ENCODE data around the gene PDE4D.

PDE4D gene

GRCh38 chr5:59863777-59864176 is 29.7 kb downstream of the PDE4D start:
- ChIA-PET POLR2A (no interaction called here), CTCF (no interaction called here)
- TF ChIP-seq NFRKB (IDR thresholded peaks at IDR 0.05) = no peak
- TF ChIP-seq SUZ12 (IDR thresholded peaks at IDR 0.05) = no peak
- TF ChIP-seq L3MBTL2 (conservative IDR thresholded peaks at IDR 0.05) = no peak
- TF ChIP-seq SP1 (IDR thresholded peaks at IDR 0.05) = no peak
- no peak for TF ChIP-seq ARNT (IDR thresholded peaks at IDR 0.05)
- TF ChIP-seq FOXA1 (IDR thresholded peaks at IDR 0.05) = no peak
- TF ChIP-seq FOXK2 (IDR thresholded peaks at IDR 0.05) = no peak
- TF ChIP-seq ZNF384 (IDR thresholded peaks at IDR 0.05) = no peak
- no peak for TF ChIP-seq FOXM1 (IDR thresholded peaks at IDR 0.05; ENCODE audit: borderline replicate concordance)
- no peak for TF ChIP-seq HDGF (IDR thresholded peaks at IDR 0.05; ENCODE audit: borderline replicate concordance)
- TF ChIP-seq, protein P1, sequence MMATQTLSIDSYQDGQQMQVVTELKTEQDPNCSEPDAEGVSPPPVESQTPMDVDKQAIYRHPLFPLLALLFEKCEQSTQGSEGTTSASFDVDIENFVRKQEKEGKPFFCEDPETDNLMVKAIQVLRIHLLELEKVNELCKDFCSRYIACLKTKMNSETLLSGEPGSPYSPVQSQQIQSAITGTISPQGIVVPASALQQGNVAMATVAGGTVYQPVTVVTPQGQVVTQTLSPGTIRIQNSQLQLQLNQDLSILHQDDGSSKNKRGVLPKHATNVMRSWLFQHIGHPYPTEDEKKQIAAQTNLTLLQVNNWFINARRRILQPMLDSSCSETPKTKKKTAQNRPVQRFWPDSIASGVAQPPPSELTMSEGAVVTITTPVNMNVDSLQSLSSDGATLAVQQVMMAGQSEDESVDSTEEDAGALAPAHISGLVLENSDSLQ (IDR thresholded peaks at IDR 0.05) = no peak
- no peak for TF ChIP-seq ELF4 (IDR thresholded peaks at IDR 0.05)
- TF ChIP-seq LEF1 (IDR thresholded peaks at IDR 0.05; ENCODE audit: borderline replicate concordance) = no peak
- TF ChIP-seq CTBP1 (IDR thresholded peaks at IDR 0.05; ENCODE audit: borderline replicate concordance) = no peak
- TF ChIP-seq TARDBP (IDR thresholded peaks at IDR 0.05) = no peak
- TF ChIP-seq BHLHE40 (IDR thresholded peaks at IDR 0.05; ENCODE audit: borderline replicate concordance) = no peak
- no peak for DNase-seq (ENCODE audit: extremely low spot score)

DNA sequence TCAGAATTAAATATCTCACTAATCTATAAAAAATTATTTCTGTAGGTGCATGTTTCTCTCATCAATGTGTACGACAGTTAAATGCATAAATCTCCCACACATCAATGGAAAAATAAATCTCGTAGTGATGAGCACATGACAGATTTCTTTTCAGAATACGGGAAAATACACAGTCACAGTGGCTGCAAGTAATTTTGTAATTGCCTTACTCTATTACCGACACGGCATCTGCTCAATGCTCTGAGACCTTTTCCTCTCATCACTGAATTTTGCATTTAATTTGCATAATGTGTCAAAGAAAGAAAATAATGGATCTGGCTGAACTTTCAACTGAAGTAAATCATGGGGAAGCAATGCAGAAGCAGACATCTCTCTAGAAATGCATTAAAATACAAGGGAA is 37.2 kb downstream of the PDE4D start:
- DNase-seq (ENCODE audit: extremely low spot score) = no peak
- ChIA-PET POLR2A (no interaction called here), CTCF (no interaction called here)
- TF ChIP-seq, protein P1 (IDR thresholded peaks at IDR 0.05) = no peak
- no peak for TF ChIP-seq CTBP1 (IDR thresholded peaks at IDR 0.05; ENCODE audit: borderline replicate concordance)
- no peak for TF ChIP-seq LEF1 (IDR thresholded peaks at IDR 0.05; ENCODE audit: borderline replicate concordance)
- TF ChIP-seq ELF4 (IDR thresholded peaks at IDR 0.05) = no peak
- TF ChIP-seq BHLHE40 (IDR thresholded peaks at IDR 0.05; ENCODE audit: borderline replicate concordance) = no peak

DNA sequence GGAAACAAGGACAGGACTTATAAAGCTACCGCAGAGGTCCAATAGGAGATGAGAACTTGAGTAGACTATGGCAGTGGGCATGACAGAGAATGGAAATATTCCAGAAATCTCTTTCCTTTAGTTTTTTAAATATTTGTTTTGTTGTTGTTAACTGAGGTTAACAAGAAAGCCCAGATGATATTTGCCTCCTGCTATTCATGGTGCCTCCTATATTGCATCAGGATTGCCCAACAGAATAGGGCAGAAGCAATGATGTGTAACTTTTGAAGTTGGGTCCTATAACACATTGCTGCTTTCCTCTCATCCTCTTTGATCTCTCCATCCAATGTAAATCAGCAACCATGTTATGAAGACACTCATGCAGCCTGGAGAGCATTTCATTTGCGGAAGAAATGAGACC is 42.8 kb downstream of the PDE4D start:
- TF ChIP-seq HDGF (IDR thresholded peaks at IDR 0.05; ENCODE audit: borderline replicate concordance) (no peak), ELF4 (IDR thresholded peaks at IDR 0.05) (no peak), FOXK2 (IDR thresholded peaks at IDR 0.05) (no peak), CTBP1 (IDR thresholded peaks at IDR 0.05; ENCODE audit: borderline replicate concordance) (no peak), L3MBTL2 (conservative IDR thresholded peaks at IDR 0.05) (no peak), LEF1 (IDR thresholded peaks at IDR 0.05; ENCODE audit: borderline replicate concordance) (no peak), FOXA1 (IDR thresholded peaks at IDR 0.05) (no peak), SP1 (IDR thresholded peaks at IDR 0.05) (no peak), SUZ12 (IDR thresholded peaks at IDR 0.05) (no peak), BHLHE40 (IDR thresholded peaks at IDR 0.05; ENCODE audit: borderline replicate concordance) (no peak), ZNF384 (IDR thresholded peaks at IDR 0.05) (no peak), FOXM1 (IDR thresholded peaks at IDR 0.05; ENCODE audit: borderline replicate concordance) (no peak)
- TF ChIP-seq, protein P1 (IDR thresholded peaks at IDR 0.05) = no peak
- ChIA-PET POLR2A (no interaction called here), CTCF (no interaction called here)
- DNase-seq (ENCODE audit: extremely low spot score) = no peak

DNA sequence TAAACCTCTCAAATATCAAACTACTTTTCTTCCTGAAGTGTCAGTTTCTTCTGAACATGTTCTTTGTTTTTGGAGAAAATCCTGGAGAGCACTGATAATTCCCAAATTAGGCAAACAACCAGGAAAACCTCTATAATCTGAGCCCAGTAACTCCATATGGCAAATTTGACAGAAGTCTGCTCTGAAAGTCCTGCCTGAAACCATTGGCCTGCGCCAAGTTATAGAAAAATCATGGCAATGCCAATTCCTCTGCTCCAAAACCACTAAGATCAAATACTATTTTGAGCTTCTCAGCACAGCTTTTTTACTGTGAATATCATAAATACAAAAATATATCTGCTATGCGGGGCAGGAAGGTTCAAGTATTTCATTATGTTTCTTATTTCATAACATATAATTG is 45.9 kb downstream of the PDE4D start:
- POLR2A ChIA-PET = no interaction called here
- TF ChIP-seq CTBP1 (IDR thresholded peaks at IDR 0.05; ENCODE audit: borderline replicate concordance) (no peak), FOXK2 (IDR thresholded peaks at IDR 0.05) (no peak), HDGF (IDR thresholded peaks at IDR 0.05; ENCODE audit: borderline replicate concordance) (no peak), NFRKB (IDR thresholded peaks at IDR 0.05) (no peak), FOXM1 (IDR thresholded peaks at IDR 0.05; ENCODE audit: borderline replicate concordance) (no peak), ZNF384 (IDR thresholded peaks at IDR 0.05) (no peak), ARNT (IDR thresholded peaks at IDR 0.05) (no peak), TARDBP (IDR thresholded peaks at IDR 0.05) (no peak), FOXA1 (IDR thresholded peaks at IDR 0.05) (no peak), LEF1 (IDR thresholded peaks at IDR 0.05; ENCODE audit: borderline replicate concordance) (no peak), ELF4 (IDR thresholded peaks at IDR 0.05) (no peak), SUZ12 (IDR thresholded peaks at IDR 0.05) (no peak), BHLHE40 (IDR thresholded peaks at IDR 0.05; ENCODE audit: borderline replicate concordance) (no peak), SP1 (IDR thresholded peaks at IDR 0.05) (no peak), L3MBTL2 (conservative IDR thresholded peaks at IDR 0.05) (no peak)
- TF ChIP-seq, protein P1 (IDR thresholded peaks at IDR 0.05) = no peak
- CTCF ChIA-PET = no interaction called here
- no peak for DNase-seq (ENCODE audit: extremely low spot score)

DNA sequence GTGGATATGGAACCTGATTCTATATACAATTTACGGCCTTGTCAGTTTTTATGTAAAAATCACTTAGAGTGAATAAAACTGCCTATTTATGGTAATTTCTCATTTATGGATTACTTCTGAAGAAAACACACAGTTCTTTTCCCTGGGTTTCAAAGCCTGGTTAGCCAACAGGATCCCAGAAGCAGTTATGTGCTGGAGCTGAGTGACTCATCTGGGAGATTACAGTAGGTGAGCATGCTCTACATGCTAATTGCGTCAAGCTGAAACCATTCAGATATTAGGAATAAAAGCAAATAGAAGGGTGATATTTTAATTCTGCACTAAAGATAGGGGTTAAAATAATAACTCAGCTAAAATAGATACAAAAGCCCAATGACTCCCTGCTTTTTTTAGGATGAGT is 47.8 kb downstream of the PDE4D start:
- no peak for DNase-seq (ENCODE audit: extremely low spot score)
- TF ChIP-seq ELF4 (IDR thresholded peaks at IDR 0.05) (no peak), HDGF (IDR thresholded peaks at IDR 0.05; ENCODE audit: borderline replicate concordance) (no peak), FOXA1 (IDR thresholded peaks at IDR 0.05) (no peak), LEF1 (IDR thresholded peaks at IDR 0.05; ENCODE audit: borderline replicate concordance) (no peak), ARNT (IDR thresholded peaks at IDR 0.05) (no peak), TARDBP (IDR thresholded peaks at IDR 0.05) (no peak), BHLHE40 (IDR thresholded peaks at IDR 0.05; ENCODE audit: borderline replicate concordance) (no peak), SUZ12 (IDR thresholded peaks at IDR 0.05) (no peak), FOXM1 (IDR thresholded peaks at IDR 0.05; ENCODE audit: borderline replicate concordance) (no peak), SP1 (IDR thresholded peaks at IDR 0.05) (no peak), FOXK2 (IDR thresholded peaks at IDR 0.05) (no peak), ZNF384 (IDR thresholded peaks at IDR 0.05) (no peak), NFRKB (IDR thresholded peaks at IDR 0.05) (no peak), L3MBTL2 (conservative IDR thresholded peaks at IDR 0.05) (no peak)
- TF ChIP-seq, protein P1 (IDR thresholded peaks at IDR 0.05) = no peak
- ChIA-PET CTCF (no interaction called here), POLR2A (no interaction called here)

Data from HEK293T (cell line).